Gastroesophageal sphincter (tissue), 3 donors: Measurements from ENCODE around the gene TENT5C.

Experiments
- POLR2A ChIP-seq, 2 donors: fragments of 450-650 bp; IDR thresholded peaks; one replicate each; pipeline ENCODE4 v1.6.1; 2017; ENCODE audit warnings: antibody characterized with exemption in 2 of 2, mild to moderate bottlenecking in 2 of 2, moderate library complexity in 1 of 2
- TF ChIP-seq, protein P1 (sequence below), 4 experiments: fragments of 200-600 bp in 2 of 4; fragments of 450-650 bp in 2 of 4; sonication (generic) in 1 of 4; IDR thresholded peaks; one replicate each; pipeline ENCODE4 v1.5.1; 2017 to 2019; ENCODE audit warnings: antibody characterized with exemption in 4 of 4, mild to moderate bottlenecking in 2 of 4, moderate library complexity in 2 of 4

- TF ChIP-seq, protein P1, sequence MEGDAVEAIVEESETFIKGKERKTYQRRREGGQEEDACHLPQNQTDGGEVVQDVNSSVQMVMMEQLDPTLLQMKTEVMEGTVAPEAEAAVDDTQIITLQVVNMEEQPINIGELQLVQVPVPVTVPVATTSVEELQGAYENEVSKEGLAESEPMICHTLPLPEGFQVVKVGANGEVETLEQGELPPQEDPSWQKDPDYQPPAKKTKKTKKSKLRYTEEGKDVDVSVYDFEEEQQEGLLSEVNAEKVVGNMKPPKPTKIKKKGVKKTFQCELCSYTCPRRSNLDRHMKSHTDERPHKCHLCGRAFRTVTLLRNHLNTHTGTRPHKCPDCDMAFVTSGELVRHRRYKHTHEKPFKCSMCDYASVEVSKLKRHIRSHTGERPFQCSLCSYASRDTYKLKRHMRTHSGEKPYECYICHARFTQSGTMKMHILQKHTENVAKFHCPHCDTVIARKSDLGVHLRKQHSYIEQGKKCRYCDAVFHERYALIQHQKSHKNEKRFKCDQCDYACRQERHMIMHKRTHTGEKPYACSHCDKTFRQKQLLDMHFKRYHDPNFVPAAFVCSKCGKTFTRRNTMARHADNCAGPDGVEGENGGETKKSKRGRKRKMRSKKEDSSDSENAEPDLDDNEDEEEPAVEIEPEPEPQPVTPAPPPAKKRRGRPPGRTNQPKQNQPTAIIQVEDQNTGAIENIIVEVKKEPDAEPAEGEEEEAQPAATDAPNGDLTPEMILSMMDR (IDR thresholded peaks at IDR 0.05): no peak
- TF ChIP-seq POLR2A (IDR thresholded peaks at IDR 0.05): no peak
These were observed 48.8 kb downstream of the TENT5C start for GRCh38 chr1:117654493-117655219.
